ENCODE measurements around the gene PRKG2. TPM values are rescaled to one million over a fixed set of nuclear protein-coding genes. Genes with fewer than 3 reads are reported as not detected.

Gene PRKG2
- polyA plus RNA-seq, 1 of the 3 experiments (the other 2 are of a cell fraction) = not detected

DNA sequence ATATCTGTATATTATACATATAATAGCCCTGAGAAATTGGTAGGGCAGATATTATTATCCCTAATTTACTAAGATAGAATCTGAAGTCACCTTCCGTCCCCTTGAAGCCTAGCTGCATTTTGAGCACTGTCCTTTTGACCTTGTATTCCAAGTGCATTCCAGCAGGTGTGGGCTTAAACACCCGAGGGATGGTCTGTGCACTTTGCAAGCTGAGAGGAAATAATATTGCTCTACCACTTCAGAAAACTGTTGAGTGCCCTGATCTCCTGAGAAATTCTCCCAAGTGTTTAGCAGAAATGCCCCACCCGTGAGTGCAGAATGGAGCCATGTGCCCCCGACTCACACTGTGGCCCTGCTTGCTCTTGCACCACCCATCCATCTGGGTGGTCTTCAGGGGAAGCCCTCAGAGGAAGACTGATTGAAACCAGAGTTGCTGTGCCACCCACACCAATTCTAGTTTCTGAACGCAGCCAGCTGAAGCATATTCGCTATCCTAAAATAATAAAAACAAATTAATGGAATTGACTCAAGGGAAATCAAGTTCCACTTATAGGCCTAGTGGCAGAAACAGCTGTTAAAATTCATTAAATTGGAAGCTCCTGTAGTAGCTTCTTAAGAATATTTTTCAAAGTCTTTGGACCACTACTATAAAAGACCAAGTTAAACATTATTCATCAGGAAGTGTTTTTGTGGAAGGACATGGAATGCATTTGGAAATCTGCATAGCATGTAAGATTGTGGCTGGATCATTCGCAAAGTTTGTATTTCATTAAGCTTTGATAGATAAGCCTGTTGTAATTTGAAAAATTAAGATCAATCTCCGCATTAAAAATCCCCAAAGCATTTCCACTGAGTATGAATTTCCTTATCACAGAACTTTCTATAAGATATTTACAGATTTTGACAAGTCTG lies 41.3 kb upstream of the PRKG2 start (continued):
- TF ChIP-seq TEAD4 (IDR thresholded peaks at IDR 0.05; ENCODE audit: borderline replicate concordance, insufficient read depth) (no peak), RAD21 (IDR thresholded peaks at IDR 0.05; ENCODE audit: low read length) (no peak)

DNA sequence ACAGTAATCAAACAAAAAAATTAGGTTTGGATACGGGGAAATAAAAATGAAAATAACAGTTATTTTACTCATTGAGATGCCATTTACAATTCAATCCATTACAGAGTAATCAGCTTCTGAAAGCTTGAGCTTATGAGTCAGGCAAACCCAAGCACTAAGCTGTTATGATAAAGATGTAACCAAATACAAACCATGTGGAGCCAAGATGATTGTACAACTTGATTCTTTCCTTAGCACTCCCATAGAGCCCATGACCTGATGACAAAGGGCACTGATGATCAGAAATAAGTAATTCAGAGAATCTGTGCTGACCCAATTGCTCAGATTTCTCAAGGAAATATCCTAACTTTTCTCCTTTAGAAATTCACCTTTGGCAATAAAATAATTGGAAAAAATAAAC lies 40.5 kb upstream of the PRKG2 start:
- 2% methylated on average over 1 of the region's 1 CpG for WGBS (ENCODE audit: low lambda C conversion rate)
- no peak overlapping the region for H3K27ac ChIP-seq (ENCODE audit: low read depth in 2 of 2, low read length in 1 of 2)

DNA sequence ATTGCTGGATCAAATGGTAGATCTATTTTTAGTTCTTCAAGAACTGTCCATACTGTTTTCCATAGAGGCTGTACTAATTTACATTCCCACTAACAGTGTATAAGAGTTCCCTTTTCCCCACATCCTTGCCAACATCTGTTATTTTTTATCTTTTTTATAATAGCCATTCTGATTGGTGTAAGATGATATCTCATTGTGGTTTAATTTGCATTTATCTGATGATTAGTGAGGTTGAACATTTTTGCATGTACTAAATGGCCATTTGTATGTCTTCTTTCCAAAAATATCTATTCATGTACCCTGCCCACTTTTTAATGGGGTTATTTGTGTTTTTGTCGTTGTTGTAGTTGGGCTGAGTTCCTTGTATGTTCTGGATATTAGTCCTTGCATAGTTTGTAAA lies 35.4 kb upstream of the PRKG2 start:
- CTCF ChIA-PET = no interaction called here
- no peaks in the 10 kb centered on the region for H3K27me3 ChIP-seq (ENCODE audit: insufficient read depth)
- no peak for DNase-seq
- H3F3A ChIP-seq (replicated peaks; ENCODE audit: insufficient read depth) = no peaks in the 10 kb centered on the region
- H3K9ac ChIP-seq = no peak overlapping the region
- no peaks in the 10 kb centered on the region for H3K9me2 ChIP-seq
- H3K4me3 ChIP-seq (ENCODE audit: low read depth in 2 of 2, low read length in 1 of 2) = no peak overlapping the region
- H3K27ac ChIP-seq (ENCODE audit: low read depth in 2 of 2, low read length in 1 of 2) = no peak overlapping the region
- no peaks in the 10 kb centered on the region for H3K4me1 ChIP-seq (ENCODE audit: control insufficient read depth in 1 of 2, insufficient read depth in 2 of 2, low read depth in 1 of 2, low read length in 1 of 2)
- H4K20me1 ChIP-seq (ENCODE audit: insufficient read depth) = no peaks in the 10 kb centered on the region
- no peaks in the 10 kb centered on the region for H3K9me3 ChIP-seq
- H3K36me3 ChIP-seq (replicated peaks in 1 of 2; ENCODE audit: control insufficient read depth in 1 of 2, insufficient read depth in 2 of 2, low read length in 1 of 2) = no peaks in the 10 kb centered on the region
- POLR2A ChIA-PET = no interaction called here
- no peaks in the 10 kb centered on the region for H3K79me2 ChIP-seq (ENCODE audit: insufficient read depth)
- WGBS (ENCODE audit: low lambda C conversion rate) = 3% methylated on average over 1 of the region's 1 CpG
- no peak overlapping the region for H2AFZ ChIP-seq (ENCODE audit: low read depth)
- no peak overlapping the region for H3K4me2 ChIP-seq
- TF ChIP-seq, protein P1, sequence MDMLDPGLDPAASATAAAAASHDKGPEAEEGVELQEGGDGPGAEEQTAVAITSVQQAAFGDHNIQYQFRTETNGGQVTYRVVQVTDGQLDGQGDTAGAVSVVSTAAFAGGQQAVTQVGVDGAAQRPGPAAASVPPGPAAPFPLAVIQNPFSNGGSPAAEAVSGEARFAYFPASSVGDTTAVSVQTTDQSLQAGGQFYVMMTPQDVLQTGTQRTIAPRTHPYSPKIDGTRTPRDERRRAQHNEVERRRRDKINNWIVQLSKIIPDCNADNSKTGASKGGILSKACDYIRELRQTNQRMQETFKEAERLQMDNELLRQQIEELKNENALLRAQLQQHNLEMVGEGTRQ (IDR thresholded peaks at IDR 0.05; ENCODE audit: borderline replicate concordance, low read depth, low read length) = no peak
- TF ChIP-seq, protein P2, sequence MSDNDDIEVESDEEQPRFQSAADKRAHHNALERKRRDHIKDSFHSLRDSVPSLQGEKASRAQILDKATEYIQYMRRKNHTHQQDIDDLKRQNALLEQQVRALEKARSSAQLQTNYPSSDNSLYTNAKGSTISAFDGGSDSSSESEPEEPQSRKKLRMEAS (IDR thresholded peaks at IDR 0.05; ENCODE audit: low read depth) = no peak
- TF ChIP-seq MEF2A (IDR thresholded peaks at IDR 0.05; ENCODE audit: borderline replicate concordance, low read depth) (no peak), ZBTB33 (IDR thresholded peaks at IDR 0.05; ENCODE audit: borderline replicate concordance, low read depth) (no peak), ELF1 (IDR thresholded peaks at IDR 0.05) (no peak), RXRA (IDR thresholded peaks at IDR 0.05; ENCODE audit: borderline replicate concordance, low read depth) (no peak), CHD2 (IDR thresholded peaks at IDR 0.05; ENCODE audit: low read length, partially characterized antibody) (no peak), GABPA (IDR thresholded peaks at IDR 0.05; ENCODE audit: low read depth) (no peak), GATA2 (CRISPR knock-in tag; IDR thresholded peaks at IDR 0.05) (no peak)

More for the DNA sequence above, 40.5 kb upstream of the PRKG2 start:
- Histone ChIP-seq H3F3A (replicated peaks; ENCODE audit: insufficient read depth) (no peaks in the 10 kb centered on the region), H3K9me3 (no peaks in the 10 kb centered on the region), H4K20me1 (ENCODE audit: insufficient read depth) (no peaks in the 10 kb centered on the region), H2AFZ (ENCODE audit: low read depth) (no peak overlapping the region), H3K36me3 (replicated peaks in 1 of 2; ENCODE audit: control insufficient read depth in 1 of 2, insufficient read depth in 2 of 2, low read length in 1 of 2) (no peaks in the 10 kb centered on the region), H3K4me3 (ENCODE audit: low read depth in 2 of 2, low read length in 1 of 2) (no peak overlapping the region), H3K9me2 (no peaks in the 10 kb centered on the region), H3K9ac (no peak overlapping the region), H3K79me2 (ENCODE audit: insufficient read depth) (no peaks in the 10 kb centered on the region), H3K27me3 (ENCODE audit: insufficient read depth) (no peaks in the 10 kb centered on the region), H3K4me2 (no peak overlapping the region), H3K4me1 (ENCODE audit: control insufficient read depth in 1 of 2, insufficient read depth in 2 of 2, low read depth in 1 of 2, low read length in 1 of 2) (no peaks in the 10 kb centered on the region)
- CTCF ChIA-PET = interaction anchor here (0.9 to 1.2 kb wide), 2 partner anchors 96 to 830 kb away, joined by 3 to 5 read pairs; no protein-coding TSS in a partner anchor
- POLR2A ChIA-PET = no interaction called here
- no peak for DNase-seq
- TF ChIP-seq FOSL2 (IDR thresholded peaks at IDR 0.05; ENCODE audit: borderline replicate concordance, low read depth) (no peak), JUND (IDR thresholded peaks at IDR 0.05) (no peak), IRF3 (IDR thresholded peaks at IDR 0.05; ENCODE audit: low read depth, low read length) (no peak), SIN3A (IDR thresholded peaks at IDR 0.05; ENCODE audit: borderline replicate concordance, low read depth, low read length) (no peak), EP300 (IDR thresholded peaks at IDR 0.05; ENCODE audit: borderline replicate concordance in 1 of 2, low read depth in 1 of 2, low read length in 1 of 2) (no peak), EZH2phosphoT487 (IDR thresholded peaks at IDR 0.05; ENCODE audit: borderline replicate concordance, low read depth) (no peak), NFIC (IDR thresholded peaks at IDR 0.05; ENCODE audit: borderline replicate concordance) (no peak), GATA2 (CRISPR knock-in tag; IDR thresholded peaks at IDR 0.05) (no peak), FOXM1 (IDR thresholded peaks at IDR 0.05; ENCODE audit: low read depth) (no peak), TCF12 (IDR thresholded peaks at IDR 0.05) (no peak), NRF1 (IDR thresholded peaks at IDR 0.05; ENCODE audit: low read depth, low read length) (no peak), SMC3 (IDR thresholded peaks at IDR 0.05; ENCODE audit: low read depth, low read length) (no peak), RXRA (IDR thresholded peaks at IDR 0.05; ENCODE audit: borderline replicate concordance, low read depth) (no peak), RCOR1 (IDR thresholded peaks at IDR 0.05; ENCODE audit: low read length) (no peak), ELF1 (IDR thresholded peaks at IDR 0.05) (no peak), MXI1 (IDR thresholded peaks at IDR 0.05; ENCODE audit: low read depth, low read length) (no peak)
- TF ChIP-seq, protein P2 (IDR thresholded peaks at IDR 0.05; ENCODE audit: low read depth) = no peak
